GM12878 (cell line): ENCODE data around the gene ERO1A. TPM values are rescaled to one million over a fixed set of nuclear protein-coding genes. Genes with fewer than 3 reads are reported as not detected.

Experiments
- ATAC-seq: fragments of 200-7000 bp; cut with Tn5 transposase; 3 replicates; pipeline ENCODE4 v1.9.1; 2020; ENCODE audit warnings: mild to moderate bottlenecking, moderate library complexity
- BruUV-seq: library from RNA; stranded (reverse); fragments of 400-500 nt; replicated peaks from 2 replicates; lab custom pipeline; 2021; lab: Mats Ljungman, UMichigan
- CTCF ChIA-PET: fragments of 300-600 bp; sonication (Branson Sonifier 250); formaldehyde crosslinking; extraction: SDS; loops from one replicate; lab custom pipeline; 2021; ENCODE audit warnings: inconsistent platforms; lab: Yijun Ruan, JAX
- POLR2A ChIA-PET: fragments of 350-600 bp; formaldehyde crosslinking; extraction: SDS; loops from one replicate; lab custom pipeline; 2021; ENCODE audit warnings: inconsistent platforms; lab: Charles Lee
- RAD21 ChIA-PET: fragments of 300-600 bp; sonication (Branson Sonifier 250); formaldehyde crosslinking; loops from one replicate; lab custom pipeline; 2023; ENCODE audit warnings: antibody characterized with exemption; ENCODE audit not compliant: unreplicated experiment; lab: Charles Lee
- SMC1A ChIA-PET: fragments of 300-600 bp; sonication (Branson Sonifier 250); formaldehyde crosslinking; loops from one replicate; lab custom pipeline; 2023; ENCODE audit not compliant: unreplicated experiment, uncharacterized antibody; lab: Charles Lee
- DNase-seq: peaks from one replicate; pipeline ENCODE4 v3.0.0-alpha.2; 2011; ENCODE audit warnings: low read depth, low spot score
- FAIRE-seq: peaks from 3 replicates; lab custom pipeline; 2011; peaks lifted over from hg19 to GRCh38; lab: Jason Lieb, UNC
- H2AFZ ChIP-seq: 2 replicates; pipeline ENCODE4 v1.6.0; 2011; ENCODE audit warnings: low read depth, low read length, control low read depth; ENCODE audit not compliant: control insufficient read depth
- H3K27ac ChIP-seq: 2 replicates; pipeline ENCODE4 v1.5.1; 2011; ENCODE audit warnings: control low read depth; ENCODE audit not compliant: control insufficient read depth, insufficient read depth
- H3K27me3 ChIP-seq, 2 experiments: replicated peaks in 1 of 2; 2 replicates each; pipeline versions ENCODE4 v1.6.0 to v1.6.1; 2011; ENCODE audit warnings: low read length in 1 of 2; ENCODE audit not compliant: control insufficient read depth in 2 of 2, insufficient read depth in 2 of 2
- H3K36me3 ChIP-seq, 2 experiments: 2 replicates each; pipeline ENCODE4 v1.5.1; 2011; ENCODE audit warnings: low read length in 1 of 2; ENCODE audit not compliant: control insufficient read depth in 2 of 2, insufficient read depth in 2 of 2
- H3K4me1 ChIP-seq: 2 replicates; pipeline ENCODE4 v1.6.1; 2011; ENCODE audit warnings: mild to moderate bottlenecking, low read length, moderate library complexity, mixed read lengths; ENCODE audit not compliant: control insufficient read depth, insufficient read depth
- H3K4me2 ChIP-seq: 2 replicates; pipeline ENCODE4 v1.6.0; 2011; ENCODE audit warnings: control low read depth; ENCODE audit not compliant: control insufficient read depth, insufficient read depth
- H3K4me3 ChIP-seq: fragments of 200-600 bp; sonication (generic); 2 replicates; pipeline ENCODE4 v1.5.1; 2016
- H3K79me2 ChIP-seq: 2 replicates; pipeline ENCODE4 v1.6.0; 2011; ENCODE audit warnings: low read length; ENCODE audit not compliant: control insufficient read depth, insufficient read depth
- H3K9ac ChIP-seq: 2 replicates; pipeline ENCODE4 v1.8.0; 2011; ENCODE audit warnings: low read length, control low read depth, mixed read lengths; ENCODE audit not compliant: control insufficient read depth, insufficient read depth
- H3K9me3 ChIP-seq: replicated peaks from 3 replicates; pipeline ENCODE4 v1.5.1; 2011; ENCODE audit warnings: mild to moderate bottlenecking, low read length; ENCODE audit not compliant: control insufficient read depth, insufficient read depth
- H4K20me1 ChIP-seq: 2 replicates; pipeline ENCODE4 v1.6.0; 2011; ENCODE audit not compliant: control insufficient read depth, insufficient read depth
- ATF7 ChIP-seq: fragments of 450-650 bp; IDR thresholded peaks from 2 replicates; pipeline ENCODE4 v1.6.1; 2016; ENCODE audit warnings: low read depth, mild to moderate bottlenecking
- CEBPB ChIP-seq, 2 experiments: fragments of 150-350 bp in 1 of 2; IDR thresholded peaks; 2 replicates each; pipeline ENCODE4 v1.6.1; 2012 to 2014; ENCODE audit warnings: low read depth in 2 of 2, low read length in 2 of 2, borderline replicate concordance in 1 of 2, inconsistent platforms in 1 of 2
- CREM ChIP-seq: IDR thresholded peaks from 2 replicates; pipeline ENCODE4 v1.6.1; 2014; ENCODE audit warnings: antibody characterized with exemption, low read depth
- FOS ChIP-seq: IDR thresholded peaks from 3 replicates; pipeline ENCODE4 v1.6.1; 2011; ENCODE audit warnings: borderline replicate concordance; ENCODE audit not compliant: insufficient read length; ENCODE audit errors: extremely low read depth
- NFIC ChIP-seq: IDR thresholded peaks from 2 replicates; pipeline ENCODE4 v1.6.1; 2012; ENCODE audit warnings: low read depth, mild to moderate bottlenecking, inconsistent platforms, low read length, moderate library complexity
- NFYA ChIP-seq: IDR thresholded peaks from 2 replicates; pipeline ENCODE4 v1.6.1; 2011; ENCODE audit warnings: low read depth, mild to moderate bottlenecking, low read length, improper control_type of control experiment, borderline replicate concordance
- NRF1 ChIP-seq: conservative IDR thresholded peaks from 2 replicates; pipeline ENCODE4 v1.6.1; 2011; ENCODE audit warnings: mild to moderate bottlenecking, low read depth, low read length, improper control_type of control experiment
- POLR2AphosphoS5 ChIP-seq: IDR thresholded peaks from 2 replicates; pipeline ENCODE4 v1.6.1; 2011; ENCODE audit warnings: mild to moderate bottlenecking, low read length, inconsistent platforms
- SIX5 ChIP-seq: IDR thresholded peaks from 2 replicates; pipeline ENCODE4 v1.6.1; 2011; ENCODE audit warnings: mild to moderate bottlenecking, low read depth, low read length, moderate library complexity; ENCODE audit not compliant: severe bottlenecking
- SMAD1 ChIP-seq: fragments of 450-650 bp; IDR thresholded peaks from 2 replicates; pipeline ENCODE4 v1.6.1; 2018; ENCODE audit warnings: mild to moderate bottlenecking, low read depth; ENCODE audit not compliant: partially characterized antibody
- ZSCAN29 ChIP-seq: fragments of 450-650 bp; IDR thresholded peaks from 2 replicates; pipeline ENCODE4 v1.6.1; 2017; ENCODE audit warnings: mild to moderate bottlenecking, moderate library complexity
- in situ Hi-C: fragments of 300-500 bp; cut with MboI; formaldehyde crosslinking; loops from 9 replicates; pipeline ENCODE4 v1.14.3; 2018; ENCODE audit warnings: mixed read lengths
- intact Hi-C: fragments of 100-400 bp; cut with micrococcal nuclease; formaldehyde crosslinking; loops from one replicate; pipeline ENCODE4 v1.14.2; 2022; ENCODE audit not compliant: unreplicated experiment
- polyA plus RNA-seq, 11 experiments: library from polyadenylated mRNA; depleted of rRNA in 4 of 11; unstranded in 6 of 11; stranded (reverse) in 5 of 11; fragments of >200 nt; fragmentation: Nextera tagmentation in 4 of 11; fragmentation: Illumina TruSeq in 1 of 11; extraction: Ambion mirVana in 4 of 11; extraction: Trizol in 1 of 11; gene quantifications; 1 replicate in 1 of 11; 2 replicates in 10 of 11; pipeline versions ENCODE4 v1.2.1 to v1.2.3, GENCODE V29; 2011 to 2016; ENCODE audit warnings: inconsistent platforms in 2 of 11, missing spikeins in 2 of 11, low read depth in 1 of 11
- total RNA-seq, 4 experiments: library from RNA; depleted of rRNA in 3 of 4; stranded (reverse); fragments of >200 nt in 3 of 4; fragmentation: Illumina TruSeq in 1 of 4; extraction: Trizol in 1 of 4; gene quantifications; 2 replicates each; pipeline versions ENCODE4 v1.2.1 to v1.2.3, GENCODE V29; 2013 to 2021
- TF ChIP-seq, protein P1 (sequence below): fragments of 450-650 bp; formaldehyde crosslinking; IDR thresholded peaks from 2 replicates; pipeline ENCODE4 v1.4.0; 2020; ENCODE audit warnings: mild to moderate bottlenecking, moderate library complexity
- TF ChIP-seq, protein P2 (sequence below): fragments of 450-650 bp; IDR thresholded peaks from 2 replicates; pipeline ENCODE4 v1.6.1; 2017; ENCODE audit warnings: mild to moderate bottlenecking, low read depth, inconsistent platforms; ENCODE audit not compliant: poor library complexity, severe bottlenecking
- TF ChIP-seq, protein P3 (sequence below): IDR thresholded peaks from 2 replicates; pipeline ENCODE4 v1.6.1; 2012; ENCODE audit warnings: mild to moderate bottlenecking, low read depth, low read length

Gene ERO1A
- total and polyA plus RNA-seq, 10 of the 15 experiments (the other 5 are each of a cell fraction or from before 2014, with no cell fraction given), result 17.5 to 93.1 (median 48.5) TPM

DNA sequence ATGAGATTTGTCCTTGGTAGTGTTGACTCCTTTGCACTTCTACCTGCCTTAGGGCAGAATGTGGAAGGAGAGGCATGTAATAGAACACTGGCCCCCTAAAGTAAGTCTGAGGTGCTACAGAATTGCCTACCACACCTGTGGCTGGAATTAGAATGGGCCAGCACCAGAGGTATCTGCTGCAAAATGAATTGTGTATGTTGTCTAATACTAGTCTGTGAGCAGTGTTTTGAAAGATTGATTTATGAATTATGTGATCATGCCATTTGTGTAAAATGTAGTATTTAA lies 28.9 kb upstream of the ERO1A start:
- DNase-seq (no peak), ATAC-seq (peak; percentile 51), FAIRE-seq (no peak)
- no peak overlapping the region for H3K4me2 ChIP-seq
- H3K4me3 ChIP-seq, result no peak overlapping the region
- peaks cover 11 to 12% of the 10 kb centered on the region in 2 experiments for H3K36me3 ChIP-seq
- no peaks in the 10 kb centered on the region for H4K20me1 ChIP-seq
- ChIA-PET POLR2A (interaction anchor here (0.5 to 1.5 kb wide), 2 partner anchors 13 to 1757 kb away, joined by 4 read pairs; no protein-coding TSS in a partner anchor), SMC1A (interaction anchor here (0.6 to 3.3 kb wide), 6 partner anchors 13 to 110 kb away, joined by 3 to 13 read pairs (median 4); no protein-coding TSS in a partner anchor), CTCF (interaction anchor here (2.0 kb wide), 1 partner anchor 11 kb away, joined by 8 read pairs; no protein-coding TSS in a partner anchor), RAD21 (interaction anchor here (1.2 kb wide), 1 partner anchor 17 kb away, joined by 3 read pairs; the partner anchor contains the start of gene PSMC6)
- H3K9ac ChIP-seq, result no peak overlapping the region
- no peaks in the 10 kb centered on the region for H3K9me3 ChIP-seq
- H3K4me1 ChIP-seq, result peaks cover 14% of the 10 kb centered on the region
- BruUV-seq, result no TSS peak
- in situ Hi-C loops, result no loop called here
- no peaks in the 10 kb centered on the region for H3K27me3 ChIP-seq
- H3K27ac ChIP-seq, result no peak overlapping the region
- H2AFZ ChIP-seq, result no peak overlapping the region
- H3K79me2 ChIP-seq, result no peaks in the 10 kb centered on the region
- intact Hi-C loops, result no loop called here
- TF ChIP-seq, protein P1, sequence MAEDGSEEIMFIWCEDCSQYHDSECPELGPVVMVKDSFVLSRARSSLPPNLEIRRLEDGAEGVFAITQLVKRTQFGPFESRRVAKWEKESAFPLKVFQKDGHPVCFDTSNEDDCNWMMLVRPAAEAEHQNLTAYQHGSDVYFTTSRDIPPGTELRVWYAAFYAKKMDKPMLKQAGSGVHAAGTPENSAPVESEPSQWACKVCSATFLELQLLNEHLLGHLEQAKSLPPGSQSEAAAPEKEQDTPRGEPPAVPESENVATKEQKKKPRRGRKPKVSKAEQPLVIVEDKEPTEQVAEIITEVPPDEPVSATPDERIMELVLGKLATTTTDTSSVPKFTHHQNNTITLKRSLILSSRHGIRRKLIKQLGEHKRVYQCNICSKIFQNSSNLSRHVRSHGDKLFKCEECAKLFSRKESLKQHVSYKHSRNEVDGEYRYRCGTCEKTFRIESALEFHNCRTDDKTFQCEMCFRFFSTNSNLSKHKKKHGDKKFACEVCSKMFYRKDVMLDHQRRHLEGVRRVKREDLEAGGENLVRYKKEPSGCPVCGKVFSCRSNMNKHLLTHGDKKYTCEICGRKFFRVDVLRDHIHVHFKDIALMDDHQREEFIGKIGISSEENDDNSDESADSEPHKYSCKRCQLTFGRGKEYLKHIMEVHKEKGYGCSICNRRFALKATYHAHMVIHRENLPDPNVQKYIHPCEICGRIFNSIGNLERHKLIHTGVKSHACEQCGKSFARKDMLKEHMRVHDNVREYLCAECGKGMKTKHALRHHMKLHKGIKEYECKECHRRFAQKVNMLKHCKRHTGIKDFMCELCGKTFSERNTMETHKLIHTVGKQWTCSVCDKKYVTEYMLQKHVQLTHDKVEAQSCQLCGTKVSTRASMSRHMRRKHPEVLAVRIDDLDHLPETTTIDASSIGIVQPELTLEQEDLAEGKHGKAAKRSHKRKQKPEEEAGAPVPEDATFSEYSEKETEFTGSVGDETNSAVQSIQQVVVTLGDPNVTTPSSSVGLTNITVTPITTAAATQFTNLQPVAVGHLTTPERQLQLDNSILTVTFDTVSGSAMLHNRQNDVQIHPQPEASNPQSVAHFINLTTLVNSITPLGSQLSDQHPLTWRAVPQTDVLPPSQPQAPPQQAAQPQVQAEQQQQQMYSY, result no peak
- TF ChIP-seq NRF1 (no peak), SIX5 (no peak), ATF7 (no peak), NFYA (no peak), CREM (no peak), CEBPB (IDR thresholded peaks at IDR 0.05; ENCODE audit: borderline replicate concordance in 1 of 2, low read depth in 2 of 2, low read length in 2 of 2) (no peak), NFIC (no peak), ZSCAN29 (no peak), SMAD1 (no peak), POLR2AphosphoS5 (no peak), FOS (no peak)
- TF ChIP-seq, protein P2, sequence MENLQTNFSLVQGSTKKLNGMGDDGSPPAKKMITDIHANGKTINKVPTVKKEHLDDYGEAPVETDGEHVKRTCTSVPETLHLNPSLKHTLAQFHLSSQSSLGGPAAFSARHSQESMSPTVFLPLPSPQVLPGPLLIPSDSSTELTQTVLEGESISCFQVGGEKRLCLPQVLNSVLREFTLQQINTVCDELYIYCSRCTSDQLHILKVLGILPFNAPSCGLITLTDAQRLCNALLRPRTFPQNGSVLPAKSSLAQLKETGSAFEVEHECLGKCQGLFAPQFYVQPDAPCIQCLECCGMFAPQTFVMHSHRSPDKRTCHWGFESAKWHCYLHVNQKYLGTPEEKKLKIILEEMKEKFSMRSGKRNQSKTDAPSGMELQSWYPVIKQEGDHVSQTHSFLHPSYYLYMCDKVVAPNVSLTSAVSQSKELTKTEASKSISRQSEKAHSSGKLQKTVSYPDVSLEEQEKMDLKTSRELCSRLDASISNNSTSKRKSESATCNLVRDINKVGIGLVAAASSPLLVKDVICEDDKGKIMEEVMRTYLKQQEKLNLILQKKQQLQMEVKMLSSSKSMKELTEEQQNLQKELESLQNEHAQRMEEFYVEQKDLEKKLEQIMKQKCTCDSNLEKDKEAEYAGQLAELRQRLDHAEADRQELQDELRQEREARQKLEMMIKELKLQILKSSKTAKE, result no peak
- TF ChIP-seq, protein P3, sequence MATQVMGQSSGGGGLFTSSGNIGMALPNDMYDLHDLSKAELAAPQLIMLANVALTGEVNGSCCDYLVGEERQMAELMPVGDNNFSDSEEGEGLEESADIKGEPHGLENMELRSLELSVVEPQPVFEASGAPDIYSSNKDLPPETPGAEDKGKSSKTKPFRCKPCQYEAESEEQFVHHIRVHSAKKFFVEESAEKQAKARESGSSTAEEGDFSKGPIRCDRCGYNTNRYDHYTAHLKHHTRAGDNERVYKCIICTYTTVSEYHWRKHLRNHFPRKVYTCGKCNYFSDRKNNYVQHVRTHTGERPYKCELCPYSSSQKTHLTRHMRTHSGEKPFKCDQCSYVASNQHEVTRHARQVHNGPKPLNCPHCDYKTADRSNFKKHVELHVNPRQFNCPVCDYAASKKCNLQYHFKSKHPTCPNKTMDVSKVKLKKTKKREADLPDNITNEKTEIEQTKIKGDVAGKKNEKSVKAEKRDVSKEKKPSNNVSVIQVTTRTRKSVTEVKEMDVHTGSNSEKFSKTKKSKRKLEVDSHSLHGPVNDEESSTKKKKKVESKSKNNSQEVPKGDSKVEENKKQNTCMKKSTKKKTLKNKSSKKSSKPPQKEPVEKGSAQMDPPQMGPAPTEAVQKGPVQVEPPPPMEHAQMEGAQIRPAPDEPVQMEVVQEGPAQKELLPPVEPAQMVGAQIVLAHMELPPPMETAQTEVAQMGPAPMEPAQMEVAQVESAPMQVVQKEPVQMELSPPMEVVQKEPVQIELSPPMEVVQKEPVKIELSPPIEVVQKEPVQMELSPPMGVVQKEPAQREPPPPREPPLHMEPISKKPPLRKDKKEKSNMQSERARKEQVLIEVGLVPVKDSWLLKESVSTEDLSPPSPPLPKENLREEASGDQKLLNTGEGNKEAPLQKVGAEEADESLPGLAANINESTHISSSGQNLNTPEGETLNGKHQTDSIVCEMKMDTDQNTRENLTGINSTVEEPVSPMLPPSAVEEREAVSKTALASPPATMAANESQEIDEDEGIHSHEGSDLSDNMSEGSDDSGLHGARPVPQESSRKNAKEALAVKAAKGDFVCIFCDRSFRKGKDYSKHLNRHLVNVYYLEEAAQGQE, result no peak
